GM12878 (cell line): Measurements from ENCODE around the gene MALRD1. TPM values are rescaled to one million over a fixed set of nuclear protein-coding genes. Genes with fewer than 3 reads are reported as not detected.

Experiments
- ATAC-seq: fragments of 200-7000 bp; cut with Tn5 transposase; 3 replicates; pipeline ENCODE4 v1.9.1; 2020; ENCODE audit warnings: mild to moderate bottlenecking, moderate library complexity
- BruUV-seq: library from RNA; stranded (reverse); fragments of 400-500 nt; replicated peaks from 2 replicates; lab custom pipeline; 2021; lab: Mats Ljungman, UMichigan
- CTCF ChIA-PET: fragments of 300-600 bp; sonication (Branson Sonifier 250); formaldehyde crosslinking; extraction: SDS; loops from one replicate; lab custom pipeline; 2021; ENCODE audit warnings: inconsistent platforms; lab: Yijun Ruan, JAX
- POLR2A ChIA-PET: fragments of 350-600 bp; formaldehyde crosslinking; extraction: SDS; loops from one replicate; lab custom pipeline; 2021; ENCODE audit warnings: inconsistent platforms; lab: Charles Lee
- RAD21 ChIA-PET: fragments of 300-600 bp; sonication (Branson Sonifier 250); formaldehyde crosslinking; loops from one replicate; lab custom pipeline; 2023; ENCODE audit warnings: antibody characterized with exemption; ENCODE audit not compliant: unreplicated experiment; lab: Charles Lee
- SMC1A ChIA-PET: fragments of 300-600 bp; sonication (Branson Sonifier 250); formaldehyde crosslinking; loops from one replicate; lab custom pipeline; 2023; ENCODE audit not compliant: unreplicated experiment, uncharacterized antibody; lab: Charles Lee
- DNase-seq: peaks from one replicate; pipeline ENCODE4 v3.0.0-alpha.2; 2011; ENCODE audit warnings: low read depth, low spot score
- FAIRE-seq: peaks from 3 replicates; lab custom pipeline; 2011; peaks lifted over from hg19 to GRCh38; lab: Jason Lieb, UNC
- H2AFZ ChIP-seq: 2 replicates; pipeline ENCODE4 v1.6.0; 2011; ENCODE audit warnings: low read depth, low read length, control low read depth; ENCODE audit not compliant: control insufficient read depth
- H3K27ac ChIP-seq: 2 replicates; pipeline ENCODE4 v1.5.1; 2011; ENCODE audit warnings: control low read depth; ENCODE audit not compliant: control insufficient read depth, insufficient read depth
- H3K27me3 ChIP-seq, 2 experiments: replicated peaks in 1 of 2; 2 replicates each; pipeline versions ENCODE4 v1.6.0 to v1.6.1; 2011; ENCODE audit warnings: low read length in 1 of 2; ENCODE audit not compliant: control insufficient read depth in 2 of 2, insufficient read depth in 2 of 2
- H3K36me3 ChIP-seq, 2 experiments: 2 replicates each; pipeline ENCODE4 v1.5.1; 2011; ENCODE audit warnings: low read length in 1 of 2; ENCODE audit not compliant: control insufficient read depth in 2 of 2, insufficient read depth in 2 of 2
- H3K4me1 ChIP-seq: 2 replicates; pipeline ENCODE4 v1.6.1; 2011; ENCODE audit warnings: mild to moderate bottlenecking, low read length, moderate library complexity, mixed read lengths; ENCODE audit not compliant: control insufficient read depth, insufficient read depth
- H3K4me2 ChIP-seq: 2 replicates; pipeline ENCODE4 v1.6.0; 2011; ENCODE audit warnings: control low read depth; ENCODE audit not compliant: control insufficient read depth, insufficient read depth
- H3K4me3 ChIP-seq: fragments of 200-600 bp; sonication (generic); 2 replicates; pipeline ENCODE4 v1.5.1; 2016
- H3K79me2 ChIP-seq: 2 replicates; pipeline ENCODE4 v1.6.0; 2011; ENCODE audit warnings: low read length; ENCODE audit not compliant: control insufficient read depth, insufficient read depth
- H3K9ac ChIP-seq: 2 replicates; pipeline ENCODE4 v1.8.0; 2011; ENCODE audit warnings: low read length, control low read depth, mixed read lengths; ENCODE audit not compliant: control insufficient read depth, insufficient read depth
- H3K9me3 ChIP-seq: replicated peaks from 3 replicates; pipeline ENCODE4 v1.5.1; 2011; ENCODE audit warnings: mild to moderate bottlenecking, low read length; ENCODE audit not compliant: control insufficient read depth, insufficient read depth
- H4K20me1 ChIP-seq: 2 replicates; pipeline ENCODE4 v1.6.0; 2011; ENCODE audit not compliant: control insufficient read depth, insufficient read depth
- ASH2L ChIP-seq: fragments of 300-600, 200-600 bp; sonication (generic); IDR thresholded peaks from 2 replicates; pipeline ENCODE4 v1.6.1; 2017; ENCODE audit warnings: low read depth, mild to moderate bottlenecking, borderline replicate concordance
- CBFB ChIP-seq: IDR thresholded peaks from 2 replicates; pipeline ENCODE4 v1.6.1; 2016; ENCODE audit warnings: antibody characterized with exemption, low read depth
- DPF2 ChIP-seq: fragments of 450-650 bp; IDR thresholded peaks from 2 replicates; pipeline ENCODE4 v1.6.1; 2017; ENCODE audit warnings: mild to moderate bottlenecking
- ESRRA ChIP-seq: IDR thresholded peaks from 2 replicates; pipeline ENCODE4 v1.6.1; 2012; ENCODE audit warnings: mild to moderate bottlenecking, low read length, improper control_type of control experiment
- FOS ChIP-seq: IDR thresholded peaks from 3 replicates; pipeline ENCODE4 v1.6.1; 2011; ENCODE audit warnings: borderline replicate concordance; ENCODE audit not compliant: insufficient read length; ENCODE audit errors: extremely low read depth
- HCFC1 ChIP-seq: fragments of 150-350 bp; IDR thresholded peaks from 2 replicates; pipeline ENCODE4 v1.6.1; 2014; ENCODE audit warnings: low read length
- JUNB ChIP-seq: IDR thresholded peaks from 2 replicates; pipeline ENCODE4 v1.6.1; 2016; ENCODE audit warnings: antibody characterized with exemption, mild to moderate bottlenecking
- KDM1A ChIP-seq: fragments of 200-600 bp; sonication (generic); IDR thresholded peaks from 2 replicates; pipeline ENCODE4 v1.6.1; 2016; ENCODE audit warnings: borderline replicate concordance
- MEF2A ChIP-seq: IDR thresholded peaks from 2 replicates; pipeline ENCODE4 v1.6.1; 2011; ENCODE audit warnings: low read depth, mild to moderate bottlenecking, low read length, moderate library complexity; ENCODE audit not compliant: insufficient read depth
- MTA3 ChIP-seq: IDR thresholded peaks from 2 replicates; pipeline ENCODE4 v1.6.1; 2012; ENCODE audit warnings: low read length, inconsistent platforms, borderline replicate concordance
- NFYB ChIP-seq: IDR thresholded peaks from 2 replicates; pipeline ENCODE4 v1.6.1; 2011; ENCODE audit warnings: low read depth, mild to moderate bottlenecking, low read length, improper control_type of control experiment, moderate library complexity; ENCODE audit not compliant: insufficient read depth
- NR2C1 ChIP-seq: fragments of 450-650 bp; IDR thresholded peaks from 2 replicates; pipeline ENCODE4 v1.6.1; 2017; ENCODE audit warnings: antibody characterized with exemption, mild to moderate bottlenecking, moderate library complexity
- RAD51 ChIP-seq: fragments of 450-650 bp; IDR thresholded peaks from 2 replicates; pipeline ENCODE4 v1.6.1; 2016; ENCODE audit warnings: moderate library complexity, mild to moderate bottlenecking, inconsistent platforms
- RB1 ChIP-seq: fragments of 450-650 bp; formaldehyde crosslinking; IDR thresholded peaks from 2 replicates; pipeline ENCODE4 v1.6.1; 2017; ENCODE audit warnings: mild to moderate bottlenecking, borderline replicate concordance
- SIX5 ChIP-seq: IDR thresholded peaks from 2 replicates; pipeline ENCODE4 v1.6.1; 2011; ENCODE audit warnings: mild to moderate bottlenecking, low read depth, low read length, moderate library complexity; ENCODE audit not compliant: severe bottlenecking
- SMAD1 ChIP-seq: fragments of 450-650 bp; IDR thresholded peaks from 2 replicates; pipeline ENCODE4 v1.6.1; 2018; ENCODE audit warnings: mild to moderate bottlenecking, low read depth; ENCODE audit not compliant: partially characterized antibody
- SRF ChIP-seq, 2 experiments: IDR thresholded peaks; 2 replicates each; pipeline ENCODE4 v1.6.1; 2011; ENCODE audit warnings: low read depth in 2 of 2, low read length in 2 of 2, mild to moderate bottlenecking in 1 of 2, moderate library complexity in 1 of 2
- SUZ12 ChIP-seq: fragments of 200-600 bp; sonication (generic); IDR thresholded peaks from one replicate; pipeline ENCODE4 v1.6.1; 2018; ENCODE audit warnings: antibody characterized with exemption, mild to moderate bottlenecking; ENCODE audit not compliant: unreplicated experiment
- WRNIP1 ChIP-seq: IDR thresholded peaks from 2 replicates; pipeline ENCODE4 v1.6.1; 2011; ENCODE audit warnings: low read depth, low read length, improper control_type of control experiment, borderline replicate concordance
- ZNF622 ChIP-seq: fragments of 450-650 bp; IDR thresholded peaks from 2 replicates; pipeline ENCODE4 v1.6.1; 2017; ENCODE audit warnings: mild to moderate bottlenecking, inconsistent platforms
- WGBS: methylation state at CpG from one replicate; pipeline ENCODE4 v1.1.6; 2016; ENCODE audit warnings: low lambda C conversion rate; ENCODE audit not compliant: insufficient replicate concordance, insufficient coverage; ENCODE audit errors: missing lambda C conversion rate; 5-methylcytosine and 5-hydroxymethylcytosine counted together
- in situ Hi-C: fragments of 300-500 bp; cut with MboI; formaldehyde crosslinking; loops from 9 replicates; pipeline ENCODE4 v1.14.3; 2018; ENCODE audit warnings: mixed read lengths
- intact Hi-C: fragments of 100-400 bp; cut with micrococcal nuclease; formaldehyde crosslinking; loops from one replicate; pipeline ENCODE4 v1.14.2; 2022; ENCODE audit not compliant: unreplicated experiment
- polyA plus RNA-seq, 11 experiments: library from polyadenylated mRNA; depleted of rRNA in 4 of 11; unstranded in 6 of 11; stranded (reverse) in 5 of 11; fragments of >200 nt; fragmentation: Nextera tagmentation in 4 of 11; fragmentation: Illumina TruSeq in 1 of 11; extraction: Ambion mirVana in 4 of 11; extraction: Trizol in 1 of 11; gene quantifications; 1 replicate in 1 of 11; 2 replicates in 10 of 11; pipeline versions ENCODE4 v1.2.1 to v1.2.3, GENCODE V29; 2011 to 2016; ENCODE audit warnings: inconsistent platforms in 2 of 11, missing spikeins in 2 of 11, low read depth in 1 of 11
- total RNA-seq, 4 experiments: library from RNA; depleted of rRNA in 3 of 4; stranded (reverse); fragments of >200 nt in 3 of 4; fragmentation: Illumina TruSeq in 1 of 4; extraction: Trizol in 1 of 4; gene quantifications; 2 replicates each; pipeline versions ENCODE4 v1.2.1 to v1.2.3, GENCODE V29; 2013 to 2021
- TF ChIP-seq, protein P1 (sequence below): fragments of 450-650 bp; IDR thresholded peaks from 2 replicates; pipeline ENCODE4 v1.6.1; 2016; ENCODE audit warnings: mild to moderate bottlenecking
- TF ChIP-seq, protein P2 (sequence below): IDR thresholded peaks from 2 replicates; pipeline ENCODE4 v1.6.1; 2011; ENCODE audit warnings: low read depth, low read length, improper control_type of control experiment, borderline replicate concordance

Gene MALRD1
- total and polyA plus RNA-seq, 10 of the 15 experiments (the other 5 are each of a cell fraction or from before 2014, with no cell fraction given): 0.12 to 6.6 (median 0.26) TPM; not detected in 2

DNA sequence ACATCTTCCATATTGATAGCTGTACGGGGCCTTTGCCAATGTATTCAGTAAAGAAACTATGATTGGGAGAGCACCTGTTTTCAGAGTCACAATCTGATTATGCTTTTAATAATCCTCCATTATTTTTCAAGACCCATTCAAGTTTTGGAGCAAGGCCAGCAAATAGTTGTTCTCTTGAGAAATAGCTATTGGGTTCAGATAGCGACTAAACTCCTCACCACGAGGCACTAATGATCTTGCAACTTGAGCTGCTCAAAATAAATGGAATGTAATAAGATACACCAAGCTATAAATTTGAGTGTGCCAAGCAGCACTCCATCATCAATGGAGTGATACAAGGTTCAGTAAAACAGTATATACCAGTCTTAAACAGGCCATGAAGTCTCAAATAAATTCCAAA is 7.4 kb upstream of the MALRD1 start (continued):
- TF ChIP-seq ESRRA (no peak), MTA3 (no peak), KDM1A (no peak), WRNIP1 (no peak), RB1 (no peak), ZNF622 (no peak), CBFB (no peak), SUZ12 (no peak)
- TF ChIP-seq, all 136 proteins: peak for 0

- Histone ChIP-seq H3K27me3 (no peaks in the 10 kb centered on the region), H4K20me1 (no peaks in the 10 kb centered on the region), H3K4me3 (no peak overlapping the region), H3K4me1 (no peaks in the 10 kb centered on the region), H3K36me3 (no peaks in the 10 kb centered on the region), H3K4me2 (no peak overlapping the region), H2AFZ (no peak overlapping the region), H3K79me2 (no peaks in the 10 kb centered on the region), H3K27ac (no peak overlapping the region), H3K9ac (no peak overlapping the region), H3K9me3 (no peaks in the 10 kb centered on the region)
- ATAC-seq (no peak), FAIRE-seq (no peak), DNase-seq (no peak)
- BruUV-seq: no TSS peak
- POLR2A ChIA-PET: no interaction called here
- RAD21 ChIA-PET: no interaction called here
- SMC1A ChIA-PET: no interaction called here
- CTCF ChIA-PET: no interaction called here
- WGBS: 18% methylated on average over 3 of the region's 3 CpGs
- in situ Hi-C loops: no loop called here
- intact Hi-C loops: no loop called here
- no peak for TF ChIP-seq NR2C1
- no peak for TF ChIP-seq MEF2A
- TF ChIP-seq DPF2: no peak
- TF ChIP-seq SIX5: no peak
- TF ChIP-seq, protein P1, sequence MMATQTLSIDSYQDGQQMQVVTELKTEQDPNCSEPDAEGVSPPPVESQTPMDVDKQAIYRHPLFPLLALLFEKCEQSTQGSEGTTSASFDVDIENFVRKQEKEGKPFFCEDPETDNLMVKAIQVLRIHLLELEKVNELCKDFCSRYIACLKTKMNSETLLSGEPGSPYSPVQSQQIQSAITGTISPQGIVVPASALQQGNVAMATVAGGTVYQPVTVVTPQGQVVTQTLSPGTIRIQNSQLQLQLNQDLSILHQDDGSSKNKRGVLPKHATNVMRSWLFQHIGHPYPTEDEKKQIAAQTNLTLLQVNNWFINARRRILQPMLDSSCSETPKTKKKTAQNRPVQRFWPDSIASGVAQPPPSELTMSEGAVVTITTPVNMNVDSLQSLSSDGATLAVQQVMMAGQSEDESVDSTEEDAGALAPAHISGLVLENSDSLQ: no peak
- TF ChIP-seq JUNB: no peak
- TF ChIP-seq FOS: no peak
- TF ChIP-seq SMAD1: no peak
- TF ChIP-seq, protein P2, sequence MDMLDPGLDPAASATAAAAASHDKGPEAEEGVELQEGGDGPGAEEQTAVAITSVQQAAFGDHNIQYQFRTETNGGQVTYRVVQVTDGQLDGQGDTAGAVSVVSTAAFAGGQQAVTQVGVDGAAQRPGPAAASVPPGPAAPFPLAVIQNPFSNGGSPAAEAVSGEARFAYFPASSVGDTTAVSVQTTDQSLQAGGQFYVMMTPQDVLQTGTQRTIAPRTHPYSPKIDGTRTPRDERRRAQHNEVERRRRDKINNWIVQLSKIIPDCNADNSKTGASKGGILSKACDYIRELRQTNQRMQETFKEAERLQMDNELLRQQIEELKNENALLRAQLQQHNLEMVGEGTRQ: no peak
- no peak for TF ChIP-seq HCFC1
- TF ChIP-seq NFYB: no peak
- no peak for TF ChIP-seq ASH2L
- TF ChIP-seq SRF (IDR thresholded peaks at IDR 0.05; ENCODE audit: low read depth in 2 of 2, low read length in 2 of 2): no peak
- no peak for TF ChIP-seq RAD51
These were observed 5.2 kb upstream of the MALRD1 start for GRCh38 chr10:19043431-19043830.
